OCI-LY1 (cell line): ENCODE data around the gene HPSE2.

Source experiments
- EZH2 ChIP-seq: fragments of 200-600 bp; sonication (generic), shearing (Covaris generic); IDR thresholded peaks from 2 replicates; pipeline ENCODE4 v1.8.0; 2017; ENCODE audit warnings: borderline replicate concordance, mixed run types, mild to moderate bottlenecking, antibody characterized with exemption, low read length, moderate library complexity, mixed read lengths
- TF ChIP-seq, protein P1 (sequence below): fragments of 200-600 bp; sonication (generic), shearing (Covaris generic); IDR thresholded peaks from 2 replicates; pipeline ENCODE4 v1.5.1; 2017; ENCODE audit warnings: mild to moderate bottlenecking, antibody characterized with exemption, low read length, moderate library complexity, mixed read lengths

DNA sequence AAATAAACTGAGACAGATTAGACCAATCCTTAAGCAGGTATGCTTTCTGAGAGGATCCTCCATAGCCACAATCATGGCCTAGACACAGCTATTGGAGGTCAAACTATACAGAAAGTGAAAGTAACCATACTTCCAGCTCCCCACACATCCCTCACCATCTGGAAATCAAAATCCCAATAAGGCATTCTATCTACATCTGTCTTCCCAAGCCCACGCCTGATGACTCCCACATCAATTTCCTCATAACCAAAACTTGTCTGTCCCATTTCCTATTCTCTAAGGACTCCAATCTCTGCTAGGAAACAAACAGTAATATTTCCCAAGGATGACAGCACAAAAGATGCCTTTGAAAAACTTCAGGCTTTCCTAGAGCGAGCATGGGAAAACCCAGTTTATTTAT lies 541.6 kb downstream of the HPSE2 start:
- TF ChIP-seq, protein P1, sequence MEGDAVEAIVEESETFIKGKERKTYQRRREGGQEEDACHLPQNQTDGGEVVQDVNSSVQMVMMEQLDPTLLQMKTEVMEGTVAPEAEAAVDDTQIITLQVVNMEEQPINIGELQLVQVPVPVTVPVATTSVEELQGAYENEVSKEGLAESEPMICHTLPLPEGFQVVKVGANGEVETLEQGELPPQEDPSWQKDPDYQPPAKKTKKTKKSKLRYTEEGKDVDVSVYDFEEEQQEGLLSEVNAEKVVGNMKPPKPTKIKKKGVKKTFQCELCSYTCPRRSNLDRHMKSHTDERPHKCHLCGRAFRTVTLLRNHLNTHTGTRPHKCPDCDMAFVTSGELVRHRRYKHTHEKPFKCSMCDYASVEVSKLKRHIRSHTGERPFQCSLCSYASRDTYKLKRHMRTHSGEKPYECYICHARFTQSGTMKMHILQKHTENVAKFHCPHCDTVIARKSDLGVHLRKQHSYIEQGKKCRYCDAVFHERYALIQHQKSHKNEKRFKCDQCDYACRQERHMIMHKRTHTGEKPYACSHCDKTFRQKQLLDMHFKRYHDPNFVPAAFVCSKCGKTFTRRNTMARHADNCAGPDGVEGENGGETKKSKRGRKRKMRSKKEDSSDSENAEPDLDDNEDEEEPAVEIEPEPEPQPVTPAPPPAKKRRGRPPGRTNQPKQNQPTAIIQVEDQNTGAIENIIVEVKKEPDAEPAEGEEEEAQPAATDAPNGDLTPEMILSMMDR: no peak
- no peak for TF ChIP-seq EZH2
